Stimulated activated CD8-positive, alpha-beta memory T cell treated with anti-CD3 and anti-CD28 coated beads, Interleukin-12 subunit alpha, Interleukin-12 subunit beta, amount 100 ng/mL, for 24 hours (primary cell): ENCODE data around the gene NAIF1.

Source experiments
- DNase-seq: peaks from one replicate; pipeline ENCODE4 v3.0.0-alpha.2; 2020; ENCODE audit errors: extremely low read depth

Gene NAIF1

DNA sequence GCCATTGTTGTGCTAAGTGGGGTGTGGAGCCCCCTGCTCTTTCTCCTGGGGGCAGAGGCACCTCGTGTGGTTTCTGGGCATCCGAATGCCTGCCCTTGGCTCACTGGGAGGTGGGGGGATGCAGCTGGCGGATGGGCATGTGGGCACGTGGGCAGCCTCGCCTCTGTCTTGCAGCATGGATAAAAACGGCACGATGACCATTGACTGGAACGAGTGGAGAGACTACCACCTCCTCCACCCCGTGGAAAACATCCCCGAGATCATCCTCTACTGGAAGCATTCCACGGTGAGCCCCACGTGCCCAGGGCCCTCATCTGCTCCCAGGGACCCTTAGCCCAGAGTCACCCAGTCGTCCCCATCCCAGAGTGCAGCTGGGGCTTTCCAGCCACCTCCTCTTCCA lies 35.1 kb upstream of the NAIF1 start:
- DNase-seq, result no peak

DNA sequence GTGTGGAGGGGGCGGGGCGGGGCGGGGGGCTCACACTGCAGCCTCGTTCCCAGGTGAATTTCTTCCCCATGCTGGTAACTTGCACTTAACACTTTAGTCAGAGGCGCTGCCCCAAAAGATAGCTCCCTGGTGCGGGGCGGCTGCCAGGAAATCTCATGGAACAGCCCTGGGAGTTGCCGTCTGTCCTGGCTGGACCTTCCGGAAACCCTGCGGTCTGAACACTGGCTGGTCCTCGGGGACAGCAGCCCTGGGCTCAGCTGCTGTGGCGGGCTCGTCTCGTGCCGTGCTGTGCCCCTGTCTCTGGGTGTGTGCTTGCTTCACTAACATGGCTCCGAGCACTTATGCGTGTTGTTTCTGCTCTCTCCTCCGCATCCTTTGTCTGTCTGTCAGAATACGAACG lies 34.6 kb upstream of the NAIF1 start:
- DNase-seq, result no peak

DNA sequence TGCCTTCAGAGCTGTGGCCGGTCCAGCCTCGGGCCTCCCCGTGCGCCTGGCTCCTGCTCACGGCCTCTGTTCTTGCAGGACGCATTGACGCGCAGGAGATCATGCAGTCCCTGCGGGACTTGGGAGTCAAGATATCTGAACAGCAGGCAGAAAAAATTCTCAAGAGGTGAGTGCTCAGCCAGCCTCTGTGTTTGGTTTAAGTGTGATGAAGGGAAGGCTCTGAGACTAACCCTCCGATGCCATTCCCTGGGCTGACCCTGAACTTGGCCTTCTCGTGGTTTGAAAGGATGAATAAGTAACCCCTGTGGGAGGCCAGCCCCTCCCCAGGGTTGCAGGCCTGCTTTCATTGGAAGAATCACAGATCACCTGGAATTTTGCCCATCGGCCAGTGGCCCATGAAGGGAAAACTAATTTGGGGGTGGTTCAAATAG lies 34.1 kb upstream of the NAIF1 start:
- DNase-seq, result no peak

DNA sequence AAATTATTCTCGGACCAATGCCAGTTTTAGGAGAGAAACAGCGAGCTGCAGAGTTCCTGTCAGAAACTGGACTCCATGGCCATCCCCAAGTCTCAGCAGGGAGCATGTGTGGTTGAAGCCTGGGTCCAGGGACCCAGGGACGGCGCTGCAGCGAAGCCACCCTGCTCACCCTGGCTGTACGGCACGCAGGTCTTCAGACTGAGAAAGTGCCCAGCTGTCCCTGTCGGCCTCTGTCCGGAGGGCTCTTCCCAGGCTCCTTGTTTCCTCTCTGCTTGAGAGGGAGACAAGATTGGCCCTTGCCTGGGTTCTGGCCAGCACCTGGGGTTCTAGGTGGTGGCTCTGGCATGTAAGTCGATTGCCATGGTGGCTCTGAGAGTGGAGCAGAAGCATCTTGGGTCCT lies 33.5 kb upstream of the NAIF1 start:
- DNase-seq, result no peak

DNA sequence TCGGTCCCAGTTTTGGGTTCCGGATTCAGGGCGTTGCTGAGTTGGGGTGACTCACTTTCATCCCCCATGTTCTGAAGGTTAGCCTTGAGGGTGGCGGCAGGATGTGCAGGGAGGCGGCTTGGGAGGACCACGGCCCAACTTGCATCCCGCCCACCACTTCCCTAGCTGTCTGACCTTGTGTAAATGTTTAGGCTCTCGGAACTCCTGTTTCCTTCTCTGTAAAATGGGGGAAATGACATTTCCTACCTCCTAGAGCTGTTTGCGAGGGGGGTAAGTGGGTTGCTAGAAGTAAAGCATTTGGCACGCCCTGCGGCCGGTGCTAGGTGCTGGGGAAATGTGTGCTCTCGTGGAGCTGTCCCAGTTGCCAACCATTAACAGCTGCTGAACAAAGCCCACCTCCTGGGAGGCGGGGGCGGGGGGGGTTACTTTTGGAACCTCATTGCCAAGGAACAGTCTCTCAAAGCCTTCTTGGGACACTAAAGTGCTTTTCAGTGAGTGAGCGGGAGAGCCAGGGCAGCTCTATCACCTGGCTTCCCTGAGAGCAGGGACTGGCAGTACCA lies 32.9 kb upstream of the NAIF1 start:
- DNase-seq, result no peak

DNA sequence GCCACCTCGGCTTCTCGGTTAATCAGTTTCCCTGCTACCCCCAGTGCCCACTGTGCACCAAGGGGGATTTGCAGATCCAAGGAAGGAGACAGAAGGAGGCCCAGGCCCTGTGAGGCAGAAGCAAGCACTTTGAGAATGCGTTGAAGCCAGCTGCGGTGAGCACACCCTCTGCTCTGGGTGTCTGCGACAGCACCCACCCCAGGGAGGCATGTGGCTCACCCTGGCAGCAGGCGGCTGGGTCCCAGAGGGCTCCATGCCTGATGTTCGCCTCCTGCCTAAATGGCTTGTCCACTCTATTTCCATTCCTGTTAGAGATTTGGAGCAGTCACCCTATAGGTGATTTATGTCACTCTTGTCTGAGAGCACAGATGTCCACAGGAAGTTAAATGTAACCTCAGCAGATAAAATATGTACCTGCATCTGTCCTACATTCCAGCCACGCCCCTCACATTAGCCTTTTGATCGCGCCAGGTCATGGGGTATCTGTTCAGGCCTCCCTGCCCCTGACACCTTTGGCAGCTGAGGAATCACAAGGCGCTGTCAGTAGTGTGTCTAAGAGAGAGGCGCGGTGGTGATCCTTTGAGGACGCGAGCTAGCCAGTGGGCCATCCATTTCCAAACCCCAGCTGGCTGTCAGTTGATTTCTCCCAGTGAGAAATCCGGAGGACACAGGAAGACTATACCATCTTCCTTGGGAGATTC lies 32.3 kb upstream of the NAIF1 start:
- no peak for DNase-seq

DNA sequence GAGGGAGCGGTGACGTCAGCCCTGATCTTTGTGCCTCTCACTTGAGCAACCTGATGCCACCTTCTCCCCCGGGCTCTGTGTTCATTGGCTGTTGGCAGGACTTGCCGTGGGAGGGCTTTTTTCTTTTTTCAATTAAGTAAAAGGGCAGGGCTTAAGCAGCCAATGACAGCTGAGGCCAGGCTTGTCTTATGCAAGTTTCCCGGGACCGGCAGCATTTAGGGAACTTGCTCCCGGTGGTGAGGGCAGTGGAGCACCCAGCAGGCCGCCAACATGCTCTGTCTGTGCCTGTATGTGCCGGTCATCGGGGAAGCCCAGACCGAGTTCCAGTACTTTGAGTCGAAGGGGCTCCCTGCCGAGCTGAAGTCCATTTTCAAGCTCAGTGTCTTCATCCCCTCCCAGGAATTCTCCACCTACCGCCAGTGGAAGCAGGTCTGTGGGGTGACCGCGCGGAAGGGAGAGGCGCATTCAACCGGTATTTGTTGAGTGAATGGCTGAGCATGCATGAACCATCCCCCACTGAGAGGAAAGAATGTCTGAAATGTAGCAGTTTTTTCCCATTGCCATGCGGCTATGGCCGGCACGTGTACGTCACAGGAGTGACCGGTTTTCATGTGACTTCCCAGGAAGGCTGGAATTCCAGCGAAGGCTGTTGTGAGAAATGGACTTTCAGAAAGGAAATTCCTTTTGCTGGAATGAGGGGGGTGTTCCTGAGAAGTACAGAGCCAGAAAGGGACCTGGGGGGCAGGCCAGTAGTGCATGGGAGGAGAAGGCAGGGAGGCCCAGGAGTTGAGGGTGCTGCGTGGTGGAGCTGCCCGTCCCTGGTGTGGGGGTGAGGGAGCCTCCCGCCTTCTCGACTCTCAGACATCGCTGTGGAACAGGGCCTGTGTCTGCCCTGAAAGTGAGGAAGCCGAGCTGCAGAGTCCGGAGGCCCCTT lies 31.4 kb upstream of the NAIF1 start:
- DNase-seq, result peak; percentile 30

DNA sequence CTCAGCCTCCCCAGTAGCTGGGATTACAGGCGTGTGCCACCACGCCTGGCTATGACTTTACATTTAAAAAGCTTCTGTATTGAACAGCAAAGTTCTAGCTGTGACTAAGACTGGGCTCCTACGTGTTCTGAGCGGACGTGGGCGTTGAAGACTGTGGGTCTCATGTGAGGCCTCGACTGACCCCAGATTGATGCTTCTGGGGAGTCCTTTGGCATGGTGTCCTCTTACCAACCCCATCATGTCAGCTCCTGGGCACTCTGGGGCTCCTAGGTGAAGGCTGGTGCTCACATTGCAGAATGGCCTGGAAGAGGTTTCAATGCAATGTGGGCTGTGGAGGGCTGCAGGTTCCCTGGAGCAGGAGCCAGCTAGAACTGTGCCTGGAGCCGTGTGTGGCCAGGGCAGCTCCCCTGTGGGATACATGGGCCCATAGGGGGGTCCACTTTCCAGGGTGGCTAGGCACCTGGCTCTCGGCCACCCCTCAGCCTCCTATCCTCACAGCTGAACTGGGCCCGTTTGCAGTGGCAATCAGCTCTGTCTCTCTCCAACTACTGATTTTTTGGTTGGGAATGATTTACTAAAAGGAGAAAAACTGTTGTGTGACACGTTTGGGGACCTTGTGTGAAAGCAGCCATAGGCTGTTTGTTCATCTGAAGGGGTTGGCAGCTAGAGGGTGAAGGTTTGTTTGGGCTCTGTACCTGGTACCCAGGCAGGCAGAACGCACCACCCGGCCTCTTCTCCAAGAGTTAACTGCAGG lies 30.6 kb upstream of the NAIF1 start:
- no peak for DNase-seq

DNA sequence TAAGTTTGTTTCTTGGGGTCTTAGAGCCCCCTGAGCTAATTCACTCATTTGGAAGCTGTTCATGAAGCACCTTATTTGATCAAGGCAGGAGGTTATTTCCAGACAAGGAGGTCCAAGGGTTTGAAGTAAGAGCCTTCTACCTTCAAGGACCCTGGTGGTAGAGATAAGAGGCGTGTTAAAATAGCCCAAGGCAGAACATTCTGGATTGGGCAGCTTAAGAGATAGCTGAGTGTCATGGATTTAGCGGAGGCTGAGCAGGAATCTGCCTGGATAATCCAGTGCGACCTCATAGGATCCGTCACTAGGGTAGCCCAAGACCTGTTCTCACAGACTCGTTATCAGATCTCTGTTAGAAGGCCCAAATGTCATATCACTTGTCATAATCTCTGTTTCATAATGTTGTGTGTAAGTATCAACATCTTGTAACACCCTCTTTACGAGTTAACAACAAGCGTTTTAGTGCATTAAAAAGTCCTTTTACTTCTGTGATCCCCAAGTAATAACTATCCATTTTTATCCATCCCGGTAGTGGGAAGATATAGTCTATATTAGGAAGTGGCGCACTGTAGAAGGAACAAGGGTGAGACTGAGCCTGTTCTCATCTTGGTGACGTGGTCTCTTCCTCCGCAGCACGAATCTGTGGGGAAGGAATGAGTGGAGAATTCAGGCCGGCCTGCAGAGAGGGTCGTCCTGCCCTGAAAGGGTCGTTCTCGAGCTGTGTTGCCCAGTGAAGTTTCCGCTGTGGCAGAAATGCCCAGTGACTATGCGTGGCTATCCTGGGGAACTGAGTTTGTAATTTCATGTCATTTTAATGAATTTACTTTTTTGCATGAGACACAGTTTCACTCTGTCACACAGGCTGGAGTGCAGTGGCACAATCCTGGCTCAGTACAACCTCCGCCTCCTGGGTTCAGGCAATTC lies 29.8 kb upstream of the NAIF1 start:
- no peak for DNase-seq

DNA sequence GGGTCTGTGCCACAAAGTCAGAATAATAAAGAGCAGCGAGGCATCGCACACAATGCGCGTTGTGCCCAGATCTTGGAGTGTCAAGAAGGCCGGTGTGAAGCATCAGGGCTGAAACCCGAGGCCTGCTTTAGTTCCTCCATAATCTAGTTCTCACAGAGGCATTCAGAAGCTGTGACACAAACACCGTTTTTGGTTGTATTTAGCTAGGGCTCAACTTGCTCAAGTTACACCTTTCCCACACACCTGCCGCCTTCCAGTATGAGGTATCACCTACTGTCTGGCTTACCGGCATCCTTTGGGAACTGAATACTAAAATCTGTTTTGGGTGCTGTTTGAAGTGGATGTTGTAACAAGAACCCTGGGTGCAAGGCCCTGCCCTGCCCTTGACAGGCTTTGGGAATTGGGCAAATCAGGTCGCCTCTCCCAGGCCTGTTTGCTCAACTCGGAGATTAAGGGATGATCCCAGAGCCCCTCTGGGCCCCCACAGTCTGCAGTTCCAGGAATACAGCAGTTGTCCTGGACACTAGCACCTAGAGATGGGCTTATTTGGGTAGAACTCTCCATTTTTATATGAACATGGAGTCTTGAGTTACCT lies 27.9 kb upstream of the NAIF1 start:
- DNase-seq, result no peak

DNA sequence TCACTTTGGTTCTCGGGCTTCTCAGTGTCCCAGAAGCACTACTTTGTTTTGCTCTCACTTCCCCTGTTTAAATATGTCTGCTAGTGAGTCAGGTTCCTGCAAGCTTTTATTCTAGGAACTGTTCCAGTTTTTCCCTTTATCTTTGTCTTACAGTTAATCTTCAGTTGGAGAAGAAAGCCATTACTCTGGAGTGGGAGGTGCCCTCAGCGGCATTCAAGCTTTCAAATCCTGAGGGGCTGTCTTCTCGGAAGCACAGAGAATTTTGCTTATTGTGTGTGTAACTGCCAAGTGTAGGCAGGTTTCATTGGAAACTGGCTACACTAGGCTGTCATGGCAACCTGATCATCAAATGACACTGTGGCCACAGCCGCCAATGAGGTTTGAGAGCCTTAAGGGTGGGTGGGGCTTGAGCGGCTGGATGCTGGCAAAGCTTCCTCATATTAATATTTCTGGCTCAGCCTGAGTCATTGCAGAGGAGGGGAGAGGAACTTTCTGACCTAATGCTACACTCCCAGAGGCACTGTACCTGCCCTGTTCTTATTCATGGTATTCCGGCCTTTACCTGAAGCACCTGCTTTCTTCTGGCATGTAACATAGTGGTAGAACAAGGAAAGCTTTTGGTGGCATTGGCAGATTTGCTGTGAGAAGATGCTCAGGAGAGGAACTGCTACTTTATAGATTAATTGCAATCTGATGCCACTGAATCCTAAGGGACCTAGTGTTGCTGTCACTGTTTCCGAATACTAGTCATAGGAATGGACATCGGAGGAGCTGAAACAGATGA lies 27.2 kb upstream of the NAIF1 start:
- DNase-seq, result peak; percentile 67

DNA sequence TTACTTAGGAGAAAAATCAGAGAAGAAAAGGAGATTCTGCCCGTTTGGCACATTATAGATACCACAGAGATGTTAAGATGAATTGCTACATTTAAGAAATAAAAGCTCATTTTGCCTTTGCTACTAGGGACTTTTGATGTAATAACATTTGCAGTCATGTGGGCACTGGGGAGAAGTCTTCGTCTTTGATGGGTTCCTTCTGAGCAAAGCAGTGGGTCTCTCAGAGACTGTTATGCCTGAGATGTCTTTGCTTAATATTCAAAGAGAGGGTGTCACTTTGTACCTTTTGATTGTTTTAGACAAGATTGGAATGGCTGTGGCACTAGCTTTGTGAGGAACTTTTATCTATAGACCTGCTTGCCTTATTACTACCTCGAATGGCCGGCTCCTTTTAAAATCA lies 25.9 kb upstream of the NAIF1 start:
- no peak for DNase-seq

DNA sequence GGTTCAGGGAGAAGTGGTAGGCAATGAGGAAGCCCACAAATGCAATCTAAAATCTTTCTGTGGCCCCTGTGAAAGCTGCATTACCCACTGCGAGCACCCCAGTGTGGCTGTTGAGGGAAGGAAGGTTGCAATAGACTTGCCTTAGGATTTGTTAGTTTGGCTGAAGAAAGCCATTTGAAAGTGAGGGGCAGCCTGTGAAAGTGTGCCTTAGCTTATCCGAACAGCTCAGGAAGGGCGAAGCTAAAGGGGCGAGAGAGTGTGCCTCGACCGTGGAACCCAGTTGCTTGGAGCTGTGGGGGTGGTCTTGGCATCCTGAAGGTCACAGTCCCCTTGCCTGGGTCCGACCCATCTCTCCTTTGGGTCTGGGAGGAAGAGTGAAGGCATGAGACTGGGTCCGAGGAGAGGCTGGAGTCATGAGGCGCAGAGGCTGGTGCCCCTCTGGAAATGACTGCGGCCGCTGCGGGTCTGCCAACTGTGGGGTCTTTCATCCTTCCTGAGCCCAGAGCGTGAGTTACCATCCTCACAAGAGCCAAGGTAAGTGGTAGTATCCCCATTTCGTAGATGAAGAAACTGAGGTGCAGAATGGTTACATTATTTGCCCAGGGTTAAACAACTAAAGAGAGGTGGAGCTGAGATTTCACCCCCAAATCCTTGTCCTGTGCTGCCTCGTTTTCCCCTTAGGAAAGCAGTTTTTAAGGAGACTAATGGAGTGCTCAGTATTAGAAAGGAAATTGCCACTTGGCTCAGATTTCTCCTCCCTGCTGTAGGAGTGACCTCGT lies 25.3 kb upstream of the NAIF1 start:
- no peak for DNase-seq

DNA sequence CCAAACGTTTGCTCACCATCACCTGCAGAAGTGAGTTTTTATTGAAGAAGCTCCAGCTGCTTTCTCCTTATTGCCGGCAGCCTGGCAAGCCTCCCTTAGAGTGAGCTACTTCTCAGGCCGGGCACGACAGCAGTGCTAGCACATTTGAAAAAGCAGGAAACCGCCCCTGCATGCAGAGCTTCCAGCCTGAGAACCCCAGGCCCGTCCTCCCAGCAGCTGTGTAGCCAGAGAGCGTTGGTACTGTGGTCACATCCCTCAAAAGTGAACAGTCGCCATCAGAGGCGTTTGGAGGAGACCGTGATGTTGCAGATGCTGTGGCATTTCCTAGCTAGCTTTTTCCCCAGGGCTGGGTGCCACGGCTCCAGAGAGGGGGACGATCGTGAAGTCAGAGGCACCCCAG lies 24.5 kb upstream of the NAIF1 start:
- DNase-seq, result no peak

DNA sequence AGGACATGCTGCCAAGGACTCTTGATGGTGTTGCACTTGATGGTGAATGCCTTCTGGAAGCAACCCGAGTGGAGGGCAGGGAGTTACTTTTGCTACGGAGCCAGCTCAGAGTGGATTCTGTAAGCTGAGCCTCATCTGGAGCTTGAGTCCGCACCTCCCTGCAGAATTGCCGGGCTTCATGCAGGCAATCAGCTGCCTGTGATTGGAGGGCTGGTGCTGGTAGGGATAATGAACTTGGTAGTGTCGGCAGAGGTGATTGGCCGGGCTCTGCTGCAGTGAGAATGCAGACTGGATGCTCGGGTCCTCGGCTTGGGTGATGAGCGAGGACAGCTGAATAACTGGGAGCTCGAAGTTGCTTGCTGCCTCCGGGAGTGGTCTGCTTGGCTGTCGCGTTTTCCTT lies 24.0 kb upstream of the NAIF1 start:
- no peak for DNase-seq

DNA sequence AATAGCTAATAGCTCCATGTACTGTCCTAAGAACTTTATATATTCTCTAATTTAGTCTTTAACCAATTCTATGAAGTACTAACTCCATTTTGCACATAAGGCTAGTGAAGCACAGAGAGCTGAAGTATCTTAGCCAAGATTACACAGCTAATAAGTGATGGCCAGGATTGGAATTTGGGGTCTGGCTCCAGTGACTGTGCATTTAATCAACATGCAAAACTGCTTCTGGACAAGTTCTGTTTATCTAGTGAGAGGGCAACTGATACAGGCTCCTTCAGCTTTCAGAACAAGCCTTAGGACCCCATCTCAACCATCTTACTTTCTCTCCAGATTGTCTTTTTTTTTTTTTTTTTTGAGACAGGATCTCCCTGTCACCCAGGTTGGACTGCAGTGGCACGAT lies 22.2 kb upstream of the NAIF1 start:
- DNase-seq, result no peak

DNA sequence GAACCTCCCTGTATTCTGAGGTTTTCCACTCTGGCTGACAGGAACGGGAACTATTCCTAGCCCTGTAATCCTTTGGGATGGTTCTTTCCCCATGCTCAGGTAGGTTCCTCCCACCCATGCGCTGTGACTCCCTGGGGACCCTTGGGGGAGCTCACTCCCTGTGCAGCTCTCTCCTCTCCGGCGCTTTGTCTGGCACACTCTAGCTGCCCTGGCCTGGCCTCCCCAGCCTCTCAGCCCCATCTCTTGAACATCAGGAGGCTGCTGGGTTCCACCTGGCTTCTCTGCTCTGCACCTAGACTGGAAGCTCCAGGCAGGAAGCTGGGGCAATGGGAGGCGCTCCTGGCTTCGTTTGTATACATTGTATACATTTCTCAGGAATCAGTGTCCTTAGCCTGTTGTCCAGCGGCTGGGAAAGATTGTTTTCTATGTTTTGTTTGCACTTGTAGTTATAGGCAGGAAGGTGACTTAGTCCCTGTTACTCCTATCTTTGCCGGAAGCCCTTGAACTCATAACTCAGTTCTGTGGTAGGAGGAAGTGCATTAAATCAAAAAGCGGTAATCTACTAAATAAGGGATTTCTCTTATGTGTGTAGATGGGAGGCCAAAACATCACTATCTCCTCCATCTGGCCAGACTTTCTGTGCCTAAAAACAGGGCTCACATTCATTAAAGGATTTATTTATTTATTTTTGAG lies 21.3 kb upstream of the NAIF1 start:
- no peak for DNase-seq

DNA sequence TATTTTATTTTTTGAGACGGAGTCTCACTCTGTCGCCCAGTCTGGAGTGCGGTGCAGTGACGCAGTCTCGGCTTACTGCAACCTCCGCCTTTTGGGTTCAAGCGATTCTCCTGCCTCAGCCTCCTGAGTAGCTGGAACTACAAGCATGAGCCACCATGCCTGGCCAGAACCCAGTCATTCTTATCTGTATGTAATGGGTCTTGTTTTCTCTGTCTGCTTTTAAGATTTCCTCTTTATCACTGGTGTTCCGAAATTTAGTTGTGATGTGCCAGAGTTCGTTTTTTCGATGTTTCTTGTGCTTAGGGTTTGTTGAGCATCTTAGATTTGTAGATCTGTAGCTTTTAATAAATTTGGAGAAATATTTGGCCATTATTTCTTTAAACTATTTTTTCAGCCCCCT lies 20.1 kb upstream of the NAIF1 start:
- DNase-seq, result no peak
